Liver (tissue), 9 donors: ENCODE data around the gene USHBP1. TPM values are rescaled to one million over a fixed set of nuclear protein-coding genes. Genes with fewer than 3 reads are reported as not detected.

Source experiments
- DNase-seq: peaks from one replicate; pipeline ENCODE4 v3.0.0-alpha.2; 2017; ENCODE audit warnings: low spot score
- H3K27ac ChIP-seq, 2 donors: one replicate each; pipeline ENCODE4 v1.7.0; 2013; ENCODE audit warnings: inconsistent platforms in 2 of 2, low read length in 2 of 2, control low read depth in 1 of 2, low read depth in 1 of 2, mild to moderate bottlenecking in 1 of 2
- H3K27me3 ChIP-seq, 4 donors: one replicate each; pipeline versions ENCODE4 v1.6.1 to v1.7.0; 2013; ENCODE audit warnings: low read length in 3 of 4, inconsistent platforms in 1 of 4, mild to moderate bottlenecking in 1 of 4, moderate library complexity in 1 of 4; ENCODE audit not compliant: control insufficient read depth in 4 of 4, insufficient read depth in 4 of 4
- H3K36me3 ChIP-seq, 4 donors: one replicate each; pipeline versions ENCODE4 v1.6.1 to v1.7.0; 2013; ENCODE audit warnings: low read length in 3 of 4, mild to moderate bottlenecking in 3 of 4, low read depth in 1 of 4, moderate library complexity in 1 of 4; ENCODE audit not compliant: control insufficient read depth in 4 of 4, insufficient read depth in 3 of 4
- H3K4me1 ChIP-seq, 4 donors: one replicate each; pipeline versions ENCODE4 v1.6.1 to v1.7.0; 2013; ENCODE audit warnings: low read length in 3 of 4, mild to moderate bottlenecking in 3 of 4, moderate library complexity in 1 of 4; ENCODE audit not compliant: control insufficient read depth in 4 of 4, insufficient read depth in 4 of 4
- H3K4me3 ChIP-seq, 3 donors: one replicate each; pipeline versions ENCODE4 v1.6.1 to v1.7.0; 2013; ENCODE audit warnings: low read length in 3 of 3, control low read depth in 1 of 3, low read depth in 1 of 3, mild to moderate bottlenecking in 1 of 3
- H3K9ac ChIP-seq, 2 donors: one replicate each; pipeline ENCODE4 v1.7.0; 2013; ENCODE audit warnings: low read length in 2 of 2, mild to moderate bottlenecking in 2 of 2, moderate library complexity in 2 of 2, control low read depth in 1 of 2, low read depth in 1 of 2
- H3K9me3 ChIP-seq, 4 donors: one replicate each; pipeline versions ENCODE4 v1.6.1 to v1.7.0; 2013; ENCODE audit warnings: low read length in 3 of 4; ENCODE audit not compliant: control insufficient read depth in 4 of 4
- ATF3 ChIP-seq: IDR thresholded peaks from 2 replicates; pipeline ENCODE4 v1.6.1; 2016; ENCODE audit warnings: antibody characterized with exemption
- CTCF ChIP-seq: fragments of 150-350 bp; IDR thresholded peaks from 2 replicates; pipeline ENCODE4 v1.5.1; 2017; ENCODE audit warnings: improper control_type of control experiment, low read depth, low read length; ENCODE audit not compliant: missing input control
- EGR1 ChIP-seq, 2 donors: IDR thresholded peaks; 2 replicates each; pipeline ENCODE4 v1.6.1; 2016 to 2018; ENCODE audit warnings: antibody characterized with exemption in 2 of 2, low read depth in 2 of 2
- FOXA1 ChIP-seq: IDR thresholded peaks from 2 replicates; pipeline ENCODE4 v1.6.1; 2016; ENCODE audit warnings: antibody characterized with exemption
- FOXA2 ChIP-seq: IDR thresholded peaks from 2 replicates; pipeline ENCODE4 v1.6.1; 2016; ENCODE audit warnings: antibody characterized with exemption
- GABPA ChIP-seq, 2 donors: IDR thresholded peaks in 1 of 2; conservative IDR thresholded peaks in 1 of 2; 2 replicates each; pipeline ENCODE4 v1.6.1; 2016; ENCODE audit warnings: antibody characterized with exemption in 2 of 2, mild to moderate bottlenecking in 1 of 2, moderate library complexity in 1 of 2
- HNF4A ChIP-seq, 2 donors: conservative IDR thresholded peaks; 2 replicates each; pipeline ENCODE4 v1.6.1; 2016; ENCODE audit warnings: antibody characterized with exemption in 2 of 2, mild to moderate bottlenecking in 2 of 2
- HNF4G ChIP-seq: IDR thresholded peaks from 2 replicates; pipeline ENCODE4 v1.6.1; 2016; ENCODE audit warnings: antibody characterized with exemption
- JUND ChIP-seq, 2 donors: IDR thresholded peaks; 2 replicates each; pipeline ENCODE4 v1.6.1; 2016; ENCODE audit warnings: antibody characterized with exemption in 2 of 2
- MAX ChIP-seq: IDR thresholded peaks from 2 replicates; pipeline ENCODE4 v1.6.1; 2016; ENCODE audit warnings: antibody characterized with exemption
- NR2F2 ChIP-seq: IDR thresholded peaks from 2 replicates; pipeline ENCODE4 v1.6.1; 2016; ENCODE audit warnings: antibody characterized with exemption
- RAD21 ChIP-seq, 2 donors: IDR thresholded peaks; 2 replicates each; pipeline ENCODE4 v1.6.1; 2016; ENCODE audit warnings: antibody characterized with exemption in 2 of 2, mild to moderate bottlenecking in 2 of 2
- REST ChIP-seq: IDR thresholded peaks from 2 replicates; pipeline ENCODE4 v1.6.1; 2016; ENCODE audit warnings: antibody characterized with exemption, mild to moderate bottlenecking
- RXRA ChIP-seq, 2 donors: IDR thresholded peaks; 2 replicates each; pipeline ENCODE4 v1.6.1; 2017 to 2018; ENCODE audit warnings: antibody characterized with exemption in 2 of 2, mild to moderate bottlenecking in 1 of 2
- SP1 ChIP-seq: IDR thresholded peaks from 2 replicates; pipeline ENCODE4 v1.6.1; 2018; ENCODE audit warnings: antibody characterized with exemption, mild to moderate bottlenecking
- TAF1 ChIP-seq: conservative IDR thresholded peaks from 2 replicates; pipeline ENCODE4 v1.6.1; 2016; ENCODE audit warnings: antibody characterized with exemption, mild to moderate bottlenecking
- YY1 ChIP-seq: IDR thresholded peaks from 2 replicates; pipeline ENCODE4 v1.6.1; 2016; ENCODE audit warnings: antibody characterized with exemption, mild to moderate bottlenecking
- ZBTB33 ChIP-seq: IDR thresholded peaks from 2 replicates; pipeline ENCODE4 v1.6.1; 2016; ENCODE audit warnings: antibody characterized with exemption
- WGBS: extraction: QIAGEN DNeasy Blood & Tissue Kit; methylation state at CpG from one replicate; pipeline ENCODE4 v1.1.7; 2013; 5-methylcytosine and 5-hydroxymethylcytosine counted together
- polyA plus RNA-seq, 2 donors: library from polyadenylated mRNA; stranded (reverse) in 1 of 2; unstranded in 1 of 2; fragments of 200-250 nt in 1 of 2; fragments of >200 nt in 1 of 2; fragmentation: Nextera tagmentation in 1 of 2; extraction: Ambion mirVana in 1 of 2; gene quantifications; one replicate each; pipeline versions ENCODE4 v1.2.1 to v1.2.3, GENCODE V29; 2013 to 2015
- total RNA-seq, 2 donors: library from RNA; depleted of rRNA; stranded (reverse); fragments of >200 nt; gene quantifications; one replicate each; pipeline ENCODE4 v1.2.3, GENCODE V29; 2014
- donor health status: healthy.
- donor health status: healthy.
- donor health status: healthy.
- donor health status: healthy.
- donor health status: healthy.

USHBP1 gene
- total and polyA plus RNA-seq, 4 donors, result 1.2 to 2.6 (median 1.9) TPM

GRCh38 chr19:17309198-17309964 is 44.8 kb upstream of the USHBP1 start, which contains the start of gene DDA1:
Gene DDA1 (plus strand): TSS chr19:17309563. CDS start chr19:17309655, 92 bp downstream.
- Histone ChIP-seq H3K9me3 (no peaks in the 10 kb centered on the region), H3K27me3 (no peaks in the 10 kb centered on the region), H3K36me3 (peaks cover under 1 to 12% (median 6%) of the 10 kb centered on the region in 4 donors), H3K4me1 (peaks cover 3 to 50% (median 35%) of the 10 kb centered on the region in 4 donors), H3K4me3 (peak within 1 kb of the TSS; percentile 57 to 89 (median 80)), H3K9ac (peak within 1 kb of the TSS; percentile 45 to 66), H3K27ac (peak within 1 kb of the TSS; percentile 42 to 52)
- WGBS, result under 1% methylated on average over 46 of the region's 46 CpGs
- peak; percentile 98 for DNase-seq
- TF ChIP-seq HNF4G, result no peak
- peak; percentile 41 for TF ChIP-seq TAF1
- TF ChIP-seq RAD21 (IDR thresholded peaks at IDR 0.05), result no peak
- no peak for TF ChIP-seq FOXA2
- TF ChIP-seq JUND (IDR thresholded peaks at IDR 0.05), result peak in 1 of 2 donors; percentile 53
- TF ChIP-seq EGR1 (IDR thresholded peaks at IDR 0.05; ENCODE audit: low read depth in 2 of 2), result peak; percentile 53 to 76
- peak; percentile 97 for TF ChIP-seq SP1
- TF ChIP-seq NR2F2, result peak; percentile 87
- TF ChIP-seq ATF3, result no peak
- TF ChIP-seq RXRA (IDR thresholded peaks at IDR 0.05), result peak; percentile 25 to 31
- peak; percentile 94 for TF ChIP-seq YY1
- TF ChIP-seq CTCF, result no peak
- peak; percentile 42 for TF ChIP-seq MAX
- TF ChIP-seq FOXA1, result no peak
- no peak for TF ChIP-seq ZBTB33
- TF ChIP-seq HNF4A (conservative IDR thresholded peaks at IDR 0.05), result peak; percentile 15 to 50
- TF ChIP-seq GABPA (IDR thresholded peaks at IDR 0.05 in 1 of 2, conservative IDR thresholded peaks at IDR 0.05 in 1 of 2), result peak; percentile 65 to 88
- peak; percentile 69 for TF ChIP-seq REST
